ENCODE results near the gene PPFIA1. TPM values are rescaled to one million over a fixed set of nuclear protein-coding genes. Genes with fewer than 3 reads are reported as not detected.

Gene PPFIA1
- total and polyA plus RNA-seq, 2 of the 8 experiments (the other 6 are each of a cell fraction or from before 2014, with no cell fraction given), result 44.3 to 73.5 TPM

DNA sequence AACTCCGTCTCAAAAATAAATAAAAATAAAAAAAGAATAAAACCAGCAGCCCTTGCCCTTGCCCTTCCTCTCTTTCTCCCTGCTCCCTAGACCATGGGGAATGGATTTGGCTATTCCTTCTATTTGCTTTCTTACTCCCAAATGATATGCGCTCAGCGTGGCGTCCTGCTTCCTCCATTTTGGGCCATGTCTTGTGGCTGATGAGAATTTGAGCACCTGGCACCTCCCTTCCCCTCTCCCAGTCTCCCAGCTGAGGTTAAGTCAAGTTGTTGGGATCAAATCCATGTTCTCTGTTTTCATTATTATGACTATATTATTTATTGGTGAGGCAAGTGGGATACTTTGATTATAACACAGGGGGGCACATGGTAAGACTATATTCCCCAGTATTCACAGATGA is 117.1 kb downstream of the PPFIA1 start:
- Histone ChIP-seq H3K23me2 (ENCODE audit: low read depth, low read length) (no peaks in the 10 kb centered on the region), H3K4me2 (ENCODE audit: insufficient read depth in 1 of 2, low read depth in 2 of 2, low read length in 2 of 2) (no peak overlapping the region), H3K9ac (replicated peaks in 1 of 4; ENCODE audit: extremely low read depth in 1 of 4, low read depth in 3 of 4, low read length in 3 of 4) (no peak overlapping the region), H3K23ac (ENCODE audit: insufficient read length) (no peak overlapping the region), H3K18ac (ENCODE audit: extremely low read depth, low read length) (no peak overlapping the region), H3K9me3 (ENCODE audit: insufficient read depth in 2 of 2, low read depth in 1 of 2, low read length in 1 of 2) (no peaks in the 10 kb centered on the region), H2AFZ (ENCODE audit: low read length) (no peak overlapping the region), H3K4ac (replicated peaks; ENCODE audit: insufficient read length, low read depth, low read length) (no peak overlapping the region), H3K56ac (replicated peaks; ENCODE audit: insufficient read length, low read depth, low read length) (no peak overlapping the region), H3K4me3 (ENCODE audit: extremely low read depth in 1 of 4, insufficient read depth in 2 of 4, low read depth in 3 of 4, low read length in 4 of 4) (no peak overlapping the region), H3K14ac (ENCODE audit: insufficient read length) (no peak overlapping the region), H3K79me2 (ENCODE audit: control insufficient read depth in 1 of 2, insufficient read depth in 2 of 2, low read length in 2 of 2) (peaks cover 0 to 6% of the 10 kb centered on the region in 2 experiments; a peak in 1 of 4 replicates), H4K91ac (replicated peaks; ENCODE audit: insufficient read length, low read length) (no peak overlapping the region), H2BK20ac (ENCODE audit: low read length) (no peak overlapping the region), H2BK15ac (ENCODE audit: low read length) (no peak overlapping the region), H3K79me1 (ENCODE audit: low read depth, low read length) (no peaks in the 10 kb centered on the region; the same call in none of the 2 replicates), H2BK5ac (ENCODE audit: low read depth, low read length) (no peak overlapping the region), H3K27me3 (replicated peaks in 1 of 4; ENCODE audit: control insufficient read depth in 3 of 4, extremely low read depth in 1 of 4, insufficient read depth in 3 of 4, low read length in 3 of 4) (no peaks in the 10 kb centered on the region), H3K4me1 (replicated peaks in 1 of 4; ENCODE audit: control insufficient read depth in 3 of 4, insufficient read depth in 4 of 4, low read length in 3 of 4) (peaks cover 5 to 24% (median 11%) of the 10 kb centered on the region in 4 experiments; a peak in 6 of 7 replicates), H2BK120ac (replicated peaks; ENCODE audit: low read depth, low read length) (no peak overlapping the region), H4K8ac (ENCODE audit: extremely low read depth, insufficient read depth, low read length) (no peak overlapping the region), H3K27ac (ENCODE audit: low read depth, low read length) (no peak overlapping the region), H2AK5ac (ENCODE audit: low read depth, low read length) (no peak overlapping the region), H2BK12ac (ENCODE audit: low read depth, low read length) (no peak overlapping the region), H3K36me3 (ENCODE audit: control insufficient read depth in 2 of 4, insufficient read depth in 4 of 4, low read length in 3 of 4) (peaks cover 0 to 31% (median 2%) of the 10 kb centered on the region in 4 experiments; a peak in 5 of 8 replicates), H4K5ac (ENCODE audit: insufficient read length, low read depth, low read length) (no peak overlapping the region), H4K20me1 (replicated peaks in 1 of 2; ENCODE audit: control insufficient read depth in 1 of 2, insufficient read depth in 2 of 2, low read length in 2 of 2) (peaks cover 5 to 16% of the 10 kb centered on the region in 2 experiments)
- ChIA-PET POLR2A (ENCODE audit: partially characterized antibody) (interaction anchor here (1.2 kb wide), 1 partner anchor 9 kb away, joined by 5 read pairs; no protein-coding TSS in a partner anchor), CTCF (ENCODE audit: partially characterized antibody) (interaction anchor here (0.9 kb wide), 1 partner anchor 10 kb away, joined by 5 read pairs; no protein-coding TSS in a partner anchor)
- DNase-seq (ENCODE audit: low read depth in 1 of 2, low spot score in 2 of 2), result no peak
- 90% methylated on average over 4 of the region's 4 CpGs; no CpG with 5 or more reads in 1 of the 2 experiments for WGBS, 2 experiments (ENCODE audit: extremely low coverage in 1 of 2, insufficient coverage in 1 of 2, insufficient read length in 1 of 2, insufficient replicate concordance in 2 of 2, low coverage in 1 of 2, low lambda C conversion rate in 2 of 2, missing lambda C conversion rate in 1 of 2)
- FAIRE-seq, result no peak
- no peak for TF ChIP-seq NANOG (IDR thresholded peaks at IDR 0.05; ENCODE audit: insufficient read depth, low read depth, low read length, poor library complexity, severe bottlenecking)
- TF ChIP-seq RBBP5 (IDR thresholded peaks at IDR 0.05; ENCODE audit: borderline replicate concordance, low read depth, low read length), result no peak
- TF ChIP-seq TBP (IDR thresholded peaks at IDR 0.05; ENCODE audit: low read depth, low read length), result no peak
- TF ChIP-seq RXRA (IDR thresholded peaks at IDR 0.05; ENCODE audit: insufficient read depth, low read depth, low read length), result no peak
- TF ChIP-seq BACH1 (IDR thresholded peaks at IDR 0.05; ENCODE audit: low read length), result no peak
- no peak for TF ChIP-seq KDM4A (IDR thresholded peaks at IDR 0.05; ENCODE audit: low read depth, low read length, severe bottlenecking)
- no peak for TF ChIP-seq SIX5 (IDR thresholded peaks at IDR 0.05; ENCODE audit: low read depth, low read length)
- TF ChIP-seq SIN3A (conservative IDR thresholded peaks at IDR 0.05 in 1 of 2, IDR thresholded peaks at IDR 0.05 in 1 of 2; ENCODE audit: low read depth in 1 of 2, low read length in 2 of 2), result no peak
- no peak for TF ChIP-seq CTCF (IDR thresholded peaks at IDR 0.05; ENCODE audit: control extremely low read depth in 1 of 3, insufficient read depth in 1 of 3, low read depth in 1 of 3, low read length in 3 of 3)
- TF ChIP-seq SP4 (IDR thresholded peaks at IDR 0.05; ENCODE audit: low read length), result no peak

All from H1 (cell line).